GM19324 (cell line): ENCODE measurements around the gene NUPR1.
A peak's percentile ranks its signal among the peaks of the same experiment; 100 is the strongest.
"Not testable (repeated sequence)": the region's sequence is repeated elsewhere in the genome, so short reads cannot be mapped to it uniquely, and the experiment has no call there.

Experiments used
- ATAC-seq: cut with Tn5 transposase; IDR thresholded peaks from one replicate; pipeline ENCODE4 v1.9.1; 2021; ENCODE audit warnings: mild to moderate bottlenecking, moderate library complexity; ENCODE audit not compliant: unreplicated experiment, low FRiP score

NUPR1 gene

DNA sequence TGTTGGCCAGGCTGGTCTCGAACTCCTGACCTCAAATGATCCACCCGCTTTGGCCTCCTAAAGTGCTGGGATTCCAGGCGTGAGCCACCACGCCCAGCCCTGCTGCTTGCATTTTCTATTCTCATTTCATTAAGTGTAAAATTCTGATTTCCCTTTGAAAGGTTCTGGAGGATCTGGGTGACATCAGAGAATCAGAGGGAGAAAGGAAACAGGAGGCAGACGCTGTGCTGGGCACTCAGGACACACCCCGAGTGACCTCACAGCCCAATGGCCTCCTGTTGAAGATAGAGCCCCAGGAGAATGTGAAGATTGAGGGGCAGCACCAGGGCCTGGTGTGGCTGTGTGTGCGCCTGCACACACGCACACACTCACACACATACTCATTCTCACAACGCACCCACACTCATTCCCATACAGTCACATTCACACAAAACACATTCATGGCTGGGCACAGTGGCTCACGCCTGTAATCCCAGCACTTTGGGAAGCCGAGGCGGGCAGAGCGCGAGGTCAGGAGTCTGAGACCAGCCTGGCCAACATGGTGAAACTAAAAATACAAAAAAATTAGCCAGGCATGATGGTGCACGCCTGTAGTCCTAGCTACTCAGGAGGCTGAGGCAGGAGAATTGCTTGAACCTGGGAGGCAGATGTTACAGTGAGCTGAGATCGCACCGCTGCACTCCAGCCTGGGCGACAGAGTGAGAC is 38.1 kb downstream of the NUPR1 start:
- ATAC-seq, result not testable (repeated sequence)

DNA sequence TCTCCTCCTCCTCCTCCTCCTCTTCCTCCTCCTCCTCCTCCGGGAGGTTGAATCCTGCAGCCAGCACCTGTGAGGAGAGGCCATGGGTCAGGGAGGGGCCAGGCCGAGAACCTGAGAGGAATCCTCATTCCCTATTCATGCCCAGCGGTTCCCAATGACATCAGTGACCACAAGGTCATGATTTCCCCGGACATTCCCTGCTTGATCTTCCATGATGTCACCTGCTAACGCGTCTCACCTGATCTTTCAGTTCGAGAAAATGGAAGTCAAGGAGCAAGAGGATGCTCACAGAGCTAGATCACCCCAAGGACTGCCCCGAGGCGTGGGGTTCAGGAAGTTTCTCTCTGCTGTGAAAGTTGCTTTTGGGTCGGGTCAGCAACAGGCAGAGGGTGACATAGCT is 38.9 kb downstream of the NUPR1 start:
- no peak for ATAC-seq

DNA sequence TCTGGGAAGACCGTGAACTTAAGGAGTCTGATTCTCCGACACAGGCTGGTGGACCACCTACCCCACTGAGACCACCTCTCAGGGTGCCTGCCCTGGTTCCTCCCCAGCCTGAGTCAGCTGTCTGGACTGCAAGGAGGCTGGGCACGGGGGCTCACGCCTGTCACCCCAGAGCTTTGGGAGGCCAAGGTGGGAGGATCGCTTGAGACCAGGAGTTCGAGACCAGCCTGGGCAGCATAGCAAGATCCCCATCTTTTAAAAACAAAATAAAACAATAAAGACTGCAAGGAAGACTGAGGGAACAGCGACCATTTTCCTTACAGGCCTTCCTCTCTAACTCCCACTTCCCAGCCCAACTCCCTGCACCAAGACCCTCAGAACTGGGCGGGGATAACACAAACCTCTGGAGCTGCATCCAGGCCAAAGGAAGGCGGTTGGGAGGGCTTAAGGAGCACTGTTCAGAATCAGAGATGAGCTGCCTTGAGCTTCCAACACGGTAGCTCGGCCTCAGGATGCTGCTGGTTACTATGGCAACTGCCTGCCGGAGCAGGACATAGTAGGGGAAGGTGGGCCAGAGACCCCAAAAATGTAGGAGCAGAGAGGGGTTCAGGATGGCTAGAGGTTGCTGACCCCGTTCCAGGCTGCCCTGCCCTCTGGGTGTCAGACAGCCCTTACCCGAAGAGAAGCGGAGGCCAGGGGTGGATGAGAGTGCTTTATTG is 40.0 kb downstream of the NUPR1 start:
- ATAC-seq, result no peak

DNA sequence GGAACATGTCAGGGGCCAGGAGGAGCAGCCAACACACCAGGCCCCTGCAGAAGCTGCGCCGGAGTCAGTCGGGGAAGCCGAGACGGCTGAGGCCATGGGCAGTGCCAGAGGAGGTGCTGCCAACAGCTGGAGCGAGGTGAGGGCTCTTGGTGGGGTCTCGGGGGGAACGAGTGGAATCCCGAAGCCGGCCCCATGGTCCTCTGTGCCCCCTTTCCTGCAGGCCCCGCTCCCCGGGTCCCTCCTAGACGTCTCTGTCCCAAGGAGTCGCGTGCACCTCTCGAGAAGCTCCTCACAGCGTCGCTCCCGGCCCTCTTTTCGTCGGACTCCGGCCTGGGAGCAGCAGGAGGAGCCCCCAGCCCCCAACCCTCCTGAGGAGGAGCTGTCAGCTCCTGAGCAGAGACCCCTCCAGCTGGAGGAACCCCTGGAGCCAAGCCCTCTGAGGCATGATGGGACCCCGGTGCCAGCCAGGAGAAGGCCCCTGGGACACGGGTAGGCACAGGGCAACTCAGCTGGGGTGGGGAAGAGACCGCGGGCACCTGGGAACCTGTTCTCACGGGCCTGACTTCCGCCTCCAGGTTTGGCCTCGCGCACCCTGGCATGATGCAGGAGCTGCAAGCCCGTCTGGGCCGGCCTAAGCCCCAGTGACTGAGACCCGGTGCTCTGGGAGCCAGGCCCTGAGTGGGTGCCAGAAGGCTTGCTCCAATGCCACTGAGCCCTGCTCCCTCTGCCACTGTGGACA is 40.7 kb downstream of the NUPR1 start:
- no peak for ATAC-seq

GRCh38 chr16:28497386-28497785 is 41.4 kb downstream of the NUPR1 start:
- no peak for ATAC-seq

DNA sequence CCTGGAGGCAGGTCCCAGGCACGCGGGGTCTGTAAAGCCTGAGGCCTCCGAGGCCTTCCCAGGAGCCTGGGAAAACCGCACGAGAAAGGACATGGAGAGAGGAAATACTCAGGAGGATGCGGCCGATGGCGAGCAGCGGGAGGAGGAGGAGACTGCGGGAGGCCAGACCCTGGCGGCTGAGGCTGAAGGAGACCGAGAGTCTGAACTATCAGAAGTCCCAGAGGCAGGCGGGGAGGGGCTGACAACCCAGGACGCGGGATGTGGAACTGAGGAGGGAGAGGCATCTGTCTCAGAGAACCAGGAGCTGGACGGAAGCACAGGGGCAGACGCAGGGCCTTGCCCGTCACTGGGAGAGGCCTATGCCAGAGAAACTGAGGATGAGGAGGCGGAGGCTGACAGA is 41.9 kb downstream of the NUPR1 start:
- no peak for ATAC-seq

- ATAC-seq, result no peak
Observed at GRCh38 chr16:28495795-28496749, 42.7 kb downstream of the NUPR1 start.

GRCh38 chr16:28495098-28495793 is 43.5 kb downstream of the NUPR1 start:
- no peak for ATAC-seq

GRCh38 chr16:28494121-28494851 is 44.5 kb downstream of the NUPR1 start, which contains the start of gene APOBR:
Gene APOBR, plus strand, starts transcription at chr16:28494643. Its CDS starts 39 bp downstream, at chr16:28494682.
- peak; percentile 42 for ATAC-seq

DNA sequence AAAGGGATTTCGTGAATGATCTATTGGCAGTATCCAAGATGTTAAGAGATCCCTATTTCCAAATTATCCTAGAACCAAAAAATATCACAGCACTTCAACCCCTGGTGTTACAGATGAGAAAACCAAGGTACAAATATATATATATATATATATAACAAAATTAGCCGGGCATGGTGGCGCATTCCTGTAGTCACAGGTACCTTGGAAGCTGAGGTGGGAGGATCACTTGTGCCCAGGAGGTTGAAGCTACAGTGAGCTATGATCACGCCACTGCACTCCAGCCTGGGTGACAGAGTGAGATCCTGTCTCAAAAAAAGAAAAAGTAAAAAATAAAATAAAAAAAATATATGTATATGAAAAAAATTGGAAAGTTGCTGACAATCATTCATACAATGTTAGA is 46.3 kb downstream of the NUPR1 start:
- no peak for ATAC-seq

DNA sequence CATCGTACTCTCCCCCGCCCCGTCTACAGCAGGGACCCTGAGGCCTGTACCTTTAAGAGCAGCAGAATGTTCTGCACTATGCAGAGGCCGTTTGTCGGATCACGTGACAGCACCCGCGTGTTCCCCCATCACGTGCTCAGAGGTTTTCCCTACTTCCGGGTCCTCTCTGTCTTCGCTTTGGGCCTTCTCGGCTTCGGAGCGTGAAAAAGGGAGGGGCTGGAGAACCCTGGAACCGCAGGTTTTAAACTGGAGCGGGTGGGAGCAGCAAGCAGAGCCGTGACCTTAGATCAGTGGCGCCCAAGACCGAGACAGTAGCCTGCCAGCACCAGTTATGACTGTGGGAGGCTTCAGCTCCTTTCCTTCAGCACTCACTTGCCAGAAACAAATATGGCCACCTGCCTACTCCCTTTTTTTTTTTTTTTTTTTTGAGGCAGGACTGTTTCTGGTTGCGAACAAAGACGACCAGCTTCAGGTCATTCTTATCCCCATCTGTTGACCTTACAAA is 46.8 kb downstream of the NUPR1 start, which contains the start of gene CLN3:
CLN3 (minus strand) TSS at position 105 of the 505 bp plus-strand sequence. CDS start 315 bp downstream, outside the sequence.
- peak; percentile 66 for ATAC-seq

GRCh38 chr16:28491230-28491969 is 47.4 kb downstream of the NUPR1 start:
- no peak for ATAC-seq

- no peak for ATAC-seq
Observed at GRCh38 chr16:28486266-28486665, 52.5 kb downstream of the NUPR1 start.

DNA sequence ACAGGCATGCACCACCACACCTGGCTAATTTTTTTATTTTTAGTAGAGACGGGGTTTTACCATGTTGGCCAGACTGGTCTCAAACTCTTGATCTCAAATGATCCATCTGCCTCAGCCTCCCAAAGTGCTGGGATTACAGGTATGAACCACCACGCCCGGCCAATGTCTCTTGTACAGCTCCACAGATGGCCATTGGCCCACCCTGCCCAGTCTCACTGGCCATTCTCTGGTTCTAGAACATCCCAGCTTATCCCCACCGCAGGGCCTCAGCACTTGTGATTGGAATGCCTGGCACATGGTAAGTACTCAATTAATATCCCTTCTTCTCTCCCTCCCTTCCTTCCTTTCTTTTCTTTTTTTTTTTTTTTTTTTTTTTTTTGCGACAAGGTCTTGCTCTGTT is 55.4 kb downstream of the NUPR1 start:
- ATAC-seq, result not testable (repeated sequence)
